ENCODE data around the gene CAMTA1. TPM values are rescaled to one million over a fixed set of nuclear protein-coding genes. Genes with fewer than 3 reads are reported as not detected.

CAMTA1 gene
- total RNA-seq, 2 donors from 2014 or later, result 100 to 102 TPM

GRCh38 chr1:7196036-7196911 lies 411.0 kb downstream of the CAMTA1 start:
- intact Hi-C loops (cut with DNase I), result no loop called here
- TF ChIP-seq POLR2A (IDR thresholded peaks at IDR 0.05) (no peak), POLR2AphosphoS5 (IDR thresholded peaks at IDR 0.05) (no peak), CTCF (IDR thresholded peaks at IDR 0.05) (no peak)
- H3K36me3 ChIP-seq, result no peaks in the 10 kb centered on the region
- H3K4me1 ChIP-seq (replicated peaks), result peaks cover 2% of the 10 kb centered on the region
- H3K27me3 ChIP-seq (replicated peaks; ENCODE audit: insufficient read depth), result no peaks in the 10 kb centered on the region
- H3K9me3 ChIP-seq, result no peaks in the 10 kb centered on the region
- no peak for DNase-seq (ENCODE audit: low spot score)
- no peak overlapping the region for H3K27ac ChIP-seq
- no peak overlapping the region for H3K4me3 ChIP-seq
- 58% methylated on average over 7 of the region's 7 CpGs for WGBS

DNA sequence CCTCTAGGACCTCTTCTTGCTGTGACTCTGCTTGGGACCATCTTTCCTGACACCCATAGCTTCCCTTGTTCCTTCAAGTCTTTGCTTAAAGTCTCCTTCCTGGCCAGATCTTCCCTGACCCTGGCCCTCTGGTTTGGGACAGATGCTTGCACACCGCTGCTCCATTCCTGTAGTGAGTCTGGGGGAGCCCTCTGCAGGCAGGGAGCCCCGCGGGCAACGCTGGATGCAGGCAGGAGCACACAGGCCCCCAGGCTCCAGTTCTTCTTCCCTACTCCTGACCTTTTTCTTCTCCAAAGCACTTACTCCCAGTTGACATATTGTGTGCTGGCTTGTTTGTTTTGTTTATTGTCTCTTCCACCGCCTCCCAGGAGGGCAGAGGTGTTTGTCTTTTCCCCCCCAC lies 413.4 kb downstream of the CAMTA1 start:
- DNase-seq (ENCODE audit: low spot score), result no peak
- Histone ChIP-seq H3K4me3 (no peak overlapping the region), H3K27me3 (replicated peaks; ENCODE audit: insufficient read depth) (no peaks in the 10 kb centered on the region), H3K36me3 (no peaks in the 10 kb centered on the region), H3K27ac (no peak overlapping the region), H3K4me1 (replicated peaks) (peaks cover 2% of the 10 kb centered on the region), H3K9me3 (no peaks in the 10 kb centered on the region)
- intact Hi-C loops (cut with DNase I), result no loop called here
- WGBS, result 63% methylated on average over 5 of the region's 5 CpGs
- no peak for TF ChIP-seq POLR2A (IDR thresholded peaks at IDR 0.05)
- no peak for TF ChIP-seq POLR2AphosphoS5 (IDR thresholded peaks at IDR 0.05)
- TF ChIP-seq CTCF (IDR thresholded peaks at IDR 0.05), result no peak

DNA sequence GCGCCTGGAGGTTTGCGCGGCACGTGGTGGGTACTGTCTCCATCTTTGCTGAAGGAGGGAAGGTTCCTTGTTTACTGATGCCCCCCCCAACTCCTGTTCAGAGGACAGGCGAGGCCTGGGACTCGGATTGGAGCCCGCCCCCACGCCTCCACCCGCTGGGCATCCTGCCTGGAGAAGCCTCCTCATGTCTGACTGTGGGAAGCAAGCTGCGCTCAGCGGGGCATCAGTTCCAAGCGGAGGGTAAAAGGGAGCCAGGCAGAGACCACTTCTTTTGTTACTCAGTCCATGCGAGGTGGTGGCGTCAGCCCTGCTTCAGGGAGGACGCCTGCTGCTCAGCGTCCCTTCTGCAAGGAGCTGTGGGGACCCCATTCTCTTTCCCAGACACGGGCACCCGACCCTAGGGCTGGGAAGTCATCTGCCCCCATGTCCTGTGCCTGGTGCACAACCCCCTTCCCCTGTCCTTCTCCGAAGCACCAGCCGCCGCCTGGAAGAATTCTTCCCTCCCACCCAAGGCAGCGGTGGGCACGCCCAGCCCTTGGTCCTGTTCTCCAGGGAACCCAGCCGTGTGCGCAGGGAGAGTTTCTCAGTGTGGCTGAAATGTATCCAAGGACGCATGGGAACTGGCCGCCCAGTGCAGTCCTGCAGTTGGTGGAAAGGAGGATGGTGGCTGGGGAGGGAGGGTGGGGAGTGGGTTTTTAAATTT lies 414.0 kb downstream of the CAMTA1 start:
- no peak for DNase-seq (ENCODE audit: low spot score)
- H3K27me3 ChIP-seq (replicated peaks; ENCODE audit: insufficient read depth), result no peaks in the 10 kb centered on the region
- intact Hi-C loops (cut with DNase I), result no loop called here
- H3K27ac ChIP-seq, result no peak overlapping the region
- TF ChIP-seq CTCF (IDR thresholded peaks at IDR 0.05), result no peak
- no peak for TF ChIP-seq POLR2A (IDR thresholded peaks at IDR 0.05)
- TF ChIP-seq POLR2AphosphoS5 (IDR thresholded peaks at IDR 0.05), result no peak
- H3K9me3 ChIP-seq, result no peaks in the 10 kb centered on the region
- whole genome bisulfite sequencing, result 33% methylated on average over 27 of the region's 27 CpGs
- no peaks in the 10 kb centered on the region for H3K36me3 ChIP-seq
- peaks cover 2% of the 10 kb centered on the region for H3K4me1 ChIP-seq (replicated peaks)
- H3K4me3 ChIP-seq, result no peak overlapping the region

DNA sequence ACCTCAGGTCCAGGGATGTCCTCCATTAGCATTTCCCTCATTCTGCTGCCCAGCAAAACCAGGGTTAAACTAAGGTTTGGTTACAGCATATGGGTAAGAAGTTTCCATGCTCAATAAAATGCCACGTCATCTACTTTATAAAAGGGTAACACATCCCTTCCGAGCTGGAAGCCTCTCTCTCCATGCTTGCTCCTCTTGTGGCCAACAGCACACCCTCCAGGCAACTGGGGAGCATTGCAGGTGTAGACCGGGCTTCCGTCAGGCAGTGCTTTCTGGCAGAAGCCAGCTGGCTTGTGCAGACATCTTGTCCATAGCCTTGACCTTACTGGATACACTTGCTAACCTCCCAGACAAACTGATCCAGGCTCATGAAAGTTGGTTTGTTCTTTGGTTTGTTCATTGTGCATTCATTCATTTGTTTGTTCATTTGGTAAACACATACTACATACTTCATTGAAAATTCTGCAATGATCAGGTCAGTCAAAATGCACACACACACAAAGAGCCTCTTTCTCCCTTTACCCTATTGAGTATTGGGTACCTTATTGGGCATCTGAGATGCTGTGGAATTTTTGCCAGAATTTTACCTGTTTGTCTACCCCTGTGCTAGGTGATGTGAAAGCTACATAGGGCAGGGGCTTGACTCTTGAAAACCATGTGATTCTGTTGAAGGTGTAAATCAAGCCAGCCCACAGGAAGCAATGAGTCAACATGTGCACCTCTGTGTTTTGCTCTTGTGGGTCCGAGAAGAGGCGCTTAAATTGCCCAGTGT lies 422.8 kb downstream of the CAMTA1 start:
- Histone ChIP-seq H3K9me3 (no peaks in the 10 kb centered on the region), H3K4me1 (replicated peaks) (no peaks in the 10 kb centered on the region), H3K36me3 (no peaks in the 10 kb centered on the region), H3K4me3 (no peak overlapping the region), H3K27me3 (replicated peaks; ENCODE audit: insufficient read depth) (peaks cover 2% of the 10 kb centered on the region), H3K27ac (no peak overlapping the region)
- peak in 3 of 4 experiments; percentile 32 to 59 (median 40) for TF ChIP-seq CTCF (IDR thresholded peaks at IDR 0.05)
- TF ChIP-seq POLR2A (IDR thresholded peaks at IDR 0.05), result no peak
- intact Hi-C loops (cut with DNase I), result loop anchor here (5.0 kb wide), 1 partner anchor 166 kb away; no protein-coding TSS in a partner anchor
- no peak for DNase-seq (ENCODE audit: low spot score)
- WGBS, result 36% methylated on average over 6 of the region's 6 CpGs

Measured in prostate gland (tissue), 2 donors.